B cell (primary cell): ENCODE results near the gene EPB41L5. TPM values are rescaled to one million over a fixed set of nuclear protein-coding genes. Genes with fewer than 3 reads are reported as not detected.

ENCODE experiments used
- ATAC-seq: fragments of 200-7000 bp; cut with Tn5 transposase; one replicate; pipeline ENCODE4 v1.10.0; 2021; ENCODE audit warnings: low read depth, mild to moderate bottlenecking, moderate number of reproducible peaks, moderate library complexity
- CTCF ChIA-PET: fragments of 350-600 bp; sonication (Branson Sonifier 250); formaldehyde crosslinking; loops from one replicate; lab custom pipeline; 2021; ENCODE audit warnings: antibody characterized with exemption, inconsistent platforms; lab: Charles Lee
- POLR2A ChIA-PET: fragments of 350-600 bp; sonication (Branson Sonifier 250); formaldehyde crosslinking; loops from one replicate; lab custom pipeline; 2021; ENCODE audit warnings: antibody characterized with exemption; lab: Charles Lee
- DNase-seq: peaks from one replicate; pipeline ENCODE4 v3.0.0; 2013
- H2AFZ ChIP-seq: 2 replicates; pipeline ENCODE4 v1.6.1; 2012; ENCODE audit warnings: mild to moderate bottlenecking, low read depth, low read length; ENCODE audit not compliant: insufficient read depth, poor library complexity, severe bottlenecking
- H3K27ac ChIP-seq, 2 donors: 1 replicate in 1 of 2; 2 replicates in 1 of 2; pipeline ENCODE4 v1.5.1; 2012 to 2013; ENCODE audit warnings: low read length in 2 of 2, mild to moderate bottlenecking in 2 of 2, moderate library complexity in 1 of 2
- H3K27me3 ChIP-seq, 4 experiments: fragments of 200-600 bp in 1 of 4; sonication (generic) in 1 of 4; replicated peaks in 1 of 4; 1 replicate in 2 of 4; 2 replicates in 2 of 4; pipeline versions ENCODE4 v1.6.1 to v1.7.0; 2013 to 2016; ENCODE audit warnings: low read length in 3 of 4, mild to moderate bottlenecking in 2 of 4, mixed read lengths in 1 of 4, moderate library complexity in 1 of 4; ENCODE audit not compliant: insufficient read depth in 4 of 4, control insufficient read depth in 3 of 4; ENCODE audit errors: control extremely low read depth in 1 of 4
- H3K36me3 ChIP-seq, 2 experiments: replicated peaks in 1 of 2; 1 replicate in 1 of 2; 2 replicates in 1 of 2; pipeline versions ENCODE4 v1.6.1 to v1.7.1; 2013; ENCODE audit warnings: low read length in 1 of 2; ENCODE audit not compliant: insufficient read depth in 2 of 2, control insufficient read depth in 1 of 2; ENCODE audit errors: control extremely low read depth in 1 of 2, extremely low read depth in 1 of 2
- H3K4me1 ChIP-seq, 2 donors: fragments of 200-600 bp in 1 of 2; sonication (generic) in 1 of 2; 1 replicate in 1 of 2; 2 replicates in 1 of 2; pipeline versions ENCODE4 v1.5.1 to v1.6.1; 2013 to 2017; ENCODE audit warnings: low read length in 2 of 2; ENCODE audit not compliant: control insufficient read depth in 2 of 2, insufficient read depth in 2 of 2
- H3K4me2 ChIP-seq: replicated peaks from 2 replicates; pipeline ENCODE3; 2012; ENCODE audit warnings: mild to moderate bottlenecking, low read depth, low read length; ENCODE audit not compliant: poor library complexity, severe bottlenecking
- H3K4me3 ChIP-seq, 5 experiments: fragments of 200-600 bp in 1 of 5; sonication (generic) in 1 of 5; 1 replicate in 3 of 5; 2 replicates in 2 of 5; pipeline versions ENCODE4 v1.5.1 to v1.7.0; 2011 to 2016; ENCODE audit warnings: low read length in 4 of 5, mild to moderate bottlenecking in 4 of 5, low read depth in 2 of 5, control low read depth in 1 of 5, moderate library complexity in 1 of 5; ENCODE audit not compliant: insufficient read depth in 1 of 5; ENCODE audit errors: control extremely low read depth in 1 of 5, extremely low read depth in 1 of 5
- H3K79me2 ChIP-seq: fragments of 200-600 bp; sonication (generic); one replicate; pipeline ENCODE4 v1.6.0; 2016; ENCODE audit warnings: low read length; ENCODE audit not compliant: control insufficient read depth, insufficient read depth
- H3K9ac ChIP-seq: fragments of 200-600 bp; sonication (generic); 2 replicates; pipeline ENCODE4 v1.6.1; 2017; ENCODE audit warnings: mild to moderate bottlenecking, low read length, moderate library complexity
- H3K9me3 ChIP-seq, 3 donors: one replicate each; pipeline versions ENCODE4 v1.6.1 to v1.7.1; 2013; ENCODE audit warnings: low read length in 2 of 3; ENCODE audit not compliant: control insufficient read depth in 2 of 3, insufficient read depth in 1 of 3; ENCODE audit errors: control extremely low read depth in 1 of 3
- H4K20me1 ChIP-seq: 2 replicates; pipeline ENCODE4 v1.6.0; 2012; ENCODE audit warnings: mild to moderate bottlenecking, low read length; ENCODE audit not compliant: insufficient read depth, control insufficient read depth, poor library complexity, severe bottlenecking
- H3K27ac Mint-ChIP-seq: one replicate; pipeline ENCODE4 v1.8.0; 2021; ENCODE audit warnings: mixed read lengths
- H3K27me3 Mint-ChIP-seq: one replicate; pipeline ENCODE4 v1.8.0; 2021; ENCODE audit warnings: mixed read lengths
- H3K4me1 Mint-ChIP-seq: one replicate; pipeline ENCODE4 v1.8.0; 2021; ENCODE audit warnings: mixed read lengths
- H3K4me3 Mint-ChIP-seq: one replicate; pipeline ENCODE4 v1.8.0; 2021; ENCODE audit warnings: mixed read lengths
- H3K9me3 Mint-ChIP-seq: one replicate; pipeline ENCODE4 v1.8.0; 2022; ENCODE audit warnings: mixed read lengths; ENCODE audit not compliant: insufficient read depth
- CTCF ChIP-seq: fragments of 200-600 bp; IDR thresholded peaks from one replicate; pipeline ENCODE4 v1.8.0; 2022; ENCODE audit warnings: antibody characterized with exemption, mild to moderate bottlenecking
- EZH2 ChIP-seq: IDR thresholded peaks from 2 replicates; pipeline ENCODE4 v1.6.1; 2012; ENCODE audit warnings: borderline replicate concordance, low read depth, mild to moderate bottlenecking, moderate library complexity, low read length; ENCODE audit not compliant: insufficient read depth, poor library complexity, severe bottlenecking
- WGBS: methylation state at CpG from one replicate; pipeline ENCODE4 v1.1.5; 2013; ENCODE audit warnings: missing lambda C conversion rate; ENCODE audit not compliant: insufficient coverage; 5-methylcytosine and 5-hydroxymethylcytosine counted together
- intact Hi-C: fragments of 100-400 bp; cut with micrococcal nuclease; formaldehyde crosslinking; loops from one replicate; pipeline ENCODE4 v1.10.0; 2022
- polyA plus RNA-seq: library from polyadenylated mRNA; depleted of rRNA; stranded (reverse); fragments of >200 nt; gene quantifications from 2 replicates; pipeline ENCODE4 v1.2.3, GENCODE V29; 2012
- total RNA-seq, 2 donors: library from RNA; stranded (reverse); fragments of 120-200 nt in 1 of 2; gene quantifications; 1 replicate in 1 of 2; 2 replicates in 1 of 2; pipeline versions ENCODE4 v1.2.3 to v1.2.4, GENCODE V29; 2013 to 2022

The EPB41L5 gene
- total and polyA plus RNA-seq, 2 donors (not counting 1 experiment from before 2014, with no cell fraction given), result 3.9 to 14.0 TPM

- H3K27me3 ChIP-seq, result no peaks in the 10 kb centered on the region
- no peak overlapping the region for H2AFZ ChIP-seq
- DNase-seq (peak; percentile 3), ATAC-seq (no peak)
- Mint-ChIP-seq H3K4me1 (peaks cover 5% of the 10 kb centered on the region), H3K27me3 (no peaks in the 10 kb centered on the region), H3K27ac (no peak overlapping the region), H3K9me3 (no peaks in the 10 kb centered on the region), H3K4me3 (no peak overlapping the region)
- intact Hi-C loops, result no loop called here
- H3K36me3 ChIP-seq, result no peaks in the 10 kb centered on the region
- H3K9ac ChIP-seq, result no peak overlapping the region
- no peak overlapping the region for H3K4me2 ChIP-seq
- ChIA-PET POLR2A (interaction anchor here (0.6 kb wide), 1 partner anchor 62 kb away, joined by 6 read pairs; no protein-coding TSS in a partner anchor), CTCF (no interaction called here)
- H4K20me1 ChIP-seq, result no peaks in the 10 kb centered on the region
- TF ChIP-seq CTCF, result no peak
- TF ChIP-seq EZH2, result no peak
- H3K79me2 ChIP-seq, result no peaks in the 10 kb centered on the region
- H3K4me3 ChIP-seq, result no peak overlapping the region
- peaks cover 4 to 7% of the 10 kb centered on the region in 2 donors for H3K4me1 ChIP-seq
- 73% methylated on average over 12 of the region's 12 CpGs for WGBS
- peaks cover 0 to 3% (median 0%) of the 10 kb centered on the region in 3 donors for H3K9me3 ChIP-seq
- H3K27ac ChIP-seq, result peak overlapping the region in 1 of 2 donors; percentile 23
These were observed 196.8 kb downstream of the EPB41L5 start for GRCh38 chr2:120209427-120210269.

GRCh38 chr2:120210270-120210693 is 197.4 kb downstream of the EPB41L5 start:
- H3K36me3 ChIP-seq, result no peaks in the 10 kb centered on the region
- WGBS, result 33% methylated on average over 7 of the region's 10 CpGs
- no peaks in the 10 kb centered on the region for H3K27me3 ChIP-seq
- no peaks in the 10 kb centered on the region for H3K27me3 Mint-ChIP-seq
- no peaks in the 10 kb centered on the region for H3K79me2 ChIP-seq
- no peak overlapping the region for H3K9ac ChIP-seq
- intact Hi-C loops, result no loop called here
- peaks cover 5% of the 10 kb centered on the region for H3K4me1 Mint-ChIP-seq
- H4K20me1 ChIP-seq, result no peaks in the 10 kb centered on the region
- POLR2A ChIA-PET, result no interaction called here
- peaks cover 4 to 7% of the 10 kb centered on the region in 2 donors for H3K4me1 ChIP-seq
- CTCF ChIA-PET, result no interaction called here
- H3K9me3 ChIP-seq, result peaks cover 0 to 3% (median 0%) of the 10 kb centered on the region in 3 donors
- ATAC-seq (no peak), DNase-seq (no peak)
- no peak overlapping the region for H2AFZ ChIP-seq
- peak overlapping the region in 1 of 2 donors; percentile 23 for H3K27ac ChIP-seq
- H3K4me2 ChIP-seq, result no peak overlapping the region
- TF ChIP-seq EZH2 (no peak), CTCF (no peak)
- H3K9me3 Mint-ChIP-seq, result no peaks in the 10 kb centered on the region
- no peak overlapping the region for H3K27ac Mint-ChIP-seq
- no peak overlapping the region for H3K4me3 Mint-ChIP-seq
- no peak overlapping the region for H3K4me3 ChIP-seq
